Measurements from ENCODE around the gene OVCA2.
A peak's percentile ranks its signal among the peaks of the same experiment; 100 is the strongest.

The OVCA2 gene

DNA sequence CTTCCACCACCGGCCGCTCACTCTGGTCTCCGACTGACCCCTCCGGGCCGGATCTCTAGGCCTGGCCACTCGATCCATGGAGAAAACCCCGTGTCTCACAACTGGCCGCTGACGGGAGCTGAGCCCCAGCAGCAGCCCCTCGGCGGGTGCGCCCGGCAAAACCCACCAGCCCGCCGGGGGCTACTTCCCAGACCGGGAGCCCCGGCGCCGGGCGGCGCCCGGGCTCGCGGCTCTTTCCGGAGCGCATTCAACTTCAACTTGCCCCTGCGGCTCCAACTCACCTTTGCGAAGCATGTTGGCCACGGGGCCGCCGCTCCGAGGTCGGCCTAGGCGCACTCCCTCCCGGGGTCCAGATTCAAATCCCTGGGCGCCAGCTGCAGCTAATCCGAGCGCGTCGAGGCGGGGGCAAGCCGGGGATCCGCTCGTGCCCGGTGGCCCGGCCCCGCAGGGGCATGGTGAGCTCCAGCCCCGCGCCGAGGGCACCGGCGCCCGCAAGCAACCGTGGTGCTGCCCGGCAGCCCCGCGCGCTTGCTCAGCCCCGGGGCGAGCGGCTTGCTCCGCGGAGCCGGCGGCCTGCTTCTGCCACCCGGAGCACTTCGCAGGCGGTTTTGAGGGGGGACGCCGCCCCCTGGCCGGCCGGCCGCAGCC is 17.1 kb upstream of the OVCA2 start:
- Histone ChIP-seq H3K4me1 (ENCODE audit: insufficient read depth, low read length, severe bottlenecking) (peaks cover 3% of the 10 kb centered on the region), H3F3A (ENCODE audit: insufficient read depth, low read length) (no peaks in the 10 kb centered on the region), H3K27ac (ENCODE audit: low read depth, low read length, poor library complexity, severe bottlenecking) (no peak overlapping the region), H3K9me3 (ENCODE audit: low read length) (no peaks in the 10 kb centered on the region), H3K27me3 (ENCODE audit: insufficient read depth, low read length) (peaks cover 22% of the 10 kb centered on the region), H3K4me3 (ENCODE audit: low read depth, low read length, poor library complexity, severe bottlenecking) (peak overlapping the region; percentile 31), H3K4me2 (ENCODE audit: low read length) (peak overlapping the region; percentile 59; the same call in 1 of the 2 replicates), H3K79me2 (ENCODE audit: insufficient read depth, low read length) (no peaks in the 10 kb centered on the region), H3K36me3 (ENCODE audit: insufficient read depth, low read length) (no peaks in the 10 kb centered on the region), H3K9ac (ENCODE audit: low read length) (no peak overlapping the region), H4K20me1 (ENCODE audit: insufficient read depth, low read length) (no peaks in the 10 kb centered on the region), H2AFZ (ENCODE audit: low read length) (no peak overlapping the region), H3K9me2 (ENCODE audit: low read depth, low read length) (no peaks in the 10 kb centered on the region)
- TF ChIP-seq, protein P1, sequence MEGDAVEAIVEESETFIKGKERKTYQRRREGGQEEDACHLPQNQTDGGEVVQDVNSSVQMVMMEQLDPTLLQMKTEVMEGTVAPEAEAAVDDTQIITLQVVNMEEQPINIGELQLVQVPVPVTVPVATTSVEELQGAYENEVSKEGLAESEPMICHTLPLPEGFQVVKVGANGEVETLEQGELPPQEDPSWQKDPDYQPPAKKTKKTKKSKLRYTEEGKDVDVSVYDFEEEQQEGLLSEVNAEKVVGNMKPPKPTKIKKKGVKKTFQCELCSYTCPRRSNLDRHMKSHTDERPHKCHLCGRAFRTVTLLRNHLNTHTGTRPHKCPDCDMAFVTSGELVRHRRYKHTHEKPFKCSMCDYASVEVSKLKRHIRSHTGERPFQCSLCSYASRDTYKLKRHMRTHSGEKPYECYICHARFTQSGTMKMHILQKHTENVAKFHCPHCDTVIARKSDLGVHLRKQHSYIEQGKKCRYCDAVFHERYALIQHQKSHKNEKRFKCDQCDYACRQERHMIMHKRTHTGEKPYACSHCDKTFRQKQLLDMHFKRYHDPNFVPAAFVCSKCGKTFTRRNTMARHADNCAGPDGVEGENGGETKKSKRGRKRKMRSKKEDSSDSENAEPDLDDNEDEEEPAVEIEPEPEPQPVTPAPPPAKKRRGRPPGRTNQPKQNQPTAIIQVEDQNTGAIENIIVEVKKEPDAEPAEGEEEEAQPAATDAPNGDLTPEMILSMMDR (IDR thresholded peaks at IDR 0.05; ENCODE audit: low read length): no peak
- TF ChIP-seq EZH2 (IDR thresholded peaks at IDR 0.05; ENCODE audit: borderline replicate concordance, low read length): no peak

DNA sequence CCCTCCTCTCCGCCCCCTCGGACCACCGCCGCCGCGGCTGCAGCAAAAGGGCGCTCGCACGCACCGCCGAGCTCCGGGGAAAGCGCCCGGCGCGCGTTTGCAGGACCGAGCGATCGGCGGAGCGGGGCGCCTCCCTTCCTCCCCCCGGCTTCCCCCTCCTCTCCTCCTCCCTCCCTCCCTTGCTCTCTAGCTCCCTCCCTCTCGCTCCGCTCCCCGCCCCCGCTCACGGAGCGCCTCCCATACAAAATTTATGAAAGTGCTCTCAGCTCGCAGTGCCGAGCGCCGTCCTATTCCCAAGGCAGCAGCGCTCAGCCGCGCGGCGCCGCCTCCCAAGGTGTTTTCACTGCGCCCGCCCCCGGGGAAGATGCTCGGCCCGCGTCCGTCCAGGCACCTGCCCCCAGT is 16.6 kb upstream of the OVCA2 start, which contains the start of gene RTN4RL1:
RTN4RL1 (minus strand) TSS at position 115 of the 402 bp plus-strand sequence. CDS start 469 bp downstream, outside the sequence.
- no peaks in the 10 kb centered on the region for H3K36me3 ChIP-seq (ENCODE audit: insufficient read depth, low read length)
- H3K27me3 ChIP-seq (ENCODE audit: insufficient read depth, low read length): peaks cover 22% of the 10 kb centered on the region
- no peaks in the 10 kb centered on the region for H4K20me1 ChIP-seq (ENCODE audit: insufficient read depth, low read length)
- no peaks in the 10 kb centered on the region for H3F3A ChIP-seq (ENCODE audit: insufficient read depth, low read length)
- no peak within 1 kb of the TSS for H3K9ac ChIP-seq (ENCODE audit: low read length)
- no peaks in the 10 kb centered on the region for H3K9me3 ChIP-seq (ENCODE audit: low read length)
- H3K79me2 ChIP-seq (ENCODE audit: insufficient read depth, low read length): no peaks in the 10 kb centered on the region
- peak within 1 kb of the TSS; percentile 59; the same call in 1 of the 2 replicates for H3K4me2 ChIP-seq (ENCODE audit: low read length)
- no peak within 1 kb of the TSS for H2AFZ ChIP-seq (ENCODE audit: low read length)
- H3K4me3 ChIP-seq (ENCODE audit: low read depth, low read length, poor library complexity, severe bottlenecking): peak within 1 kb of the TSS; percentile 31
- H3K4me1 ChIP-seq (ENCODE audit: insufficient read depth, low read length, severe bottlenecking): peaks cover 4% of the 10 kb centered on the region
- no peak within 1 kb of the TSS for H3K27ac ChIP-seq (ENCODE audit: low read depth, low read length, poor library complexity, severe bottlenecking)
- TF ChIP-seq, protein P1 (IDR thresholded peaks at IDR 0.05; ENCODE audit: low read length): no peak
- TF ChIP-seq EZH2 (IDR thresholded peaks at IDR 0.05; ENCODE audit: borderline replicate concordance, low read length): no peak
- H3K9me2 ChIP-seq (ENCODE audit: low read depth, low read length): no peaks in the 10 kb centered on the region

DNA sequence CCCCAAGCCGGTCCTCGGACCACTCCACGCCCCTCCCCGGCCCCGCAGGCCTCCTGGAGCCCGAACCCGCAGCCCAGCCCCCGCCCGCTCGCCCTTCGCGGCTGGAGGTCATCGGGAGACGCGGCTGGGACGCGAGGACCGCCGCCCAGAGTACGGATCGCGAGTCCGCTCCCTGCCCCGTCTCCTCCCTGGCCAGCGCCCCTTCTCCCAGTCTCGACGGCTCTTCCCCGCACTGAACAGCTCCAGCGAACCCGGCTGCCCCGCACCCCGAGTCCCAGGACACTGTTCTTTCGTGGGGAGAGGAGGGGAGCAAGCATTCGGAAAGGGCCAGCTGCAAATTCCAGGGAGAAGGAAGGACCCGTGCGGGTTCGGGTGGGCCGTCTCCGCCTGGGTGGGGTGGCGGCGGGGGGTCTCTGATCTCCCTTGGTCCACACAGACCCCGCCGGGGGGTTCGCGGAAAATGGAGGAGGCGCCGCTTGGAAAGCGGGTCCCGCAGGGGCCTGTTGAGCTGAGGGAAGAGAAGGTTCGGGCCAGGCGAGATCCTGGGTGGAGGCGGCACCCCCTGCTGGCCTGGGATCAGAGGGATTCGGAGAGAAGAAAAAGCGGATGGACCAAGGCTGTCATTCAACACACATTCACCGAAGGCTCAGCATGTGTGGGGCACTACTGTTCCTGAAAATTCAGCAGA is 16.1 kb upstream of the OVCA2 start:
- Histone ChIP-seq H3F3A (ENCODE audit: insufficient read depth, low read length) (no peaks in the 10 kb centered on the region), H3K4me2 (ENCODE audit: low read length) (peak overlapping the region; percentile 59; the same call in 1 of the 2 replicates), H3K9ac (ENCODE audit: low read length) (no peak overlapping the region), H3K27ac (ENCODE audit: low read depth, low read length, poor library complexity, severe bottlenecking) (no peak overlapping the region), H3K4me3 (ENCODE audit: low read depth, low read length, poor library complexity, severe bottlenecking) (peak overlapping the region; percentile 31), H3K79me2 (ENCODE audit: insufficient read depth, low read length) (no peaks in the 10 kb centered on the region), H3K27me3 (ENCODE audit: insufficient read depth, low read length) (peaks cover 22% of the 10 kb centered on the region), H3K4me1 (ENCODE audit: insufficient read depth, low read length, severe bottlenecking) (peaks cover 6% of the 10 kb centered on the region), H3K9me3 (ENCODE audit: low read length) (no peaks in the 10 kb centered on the region), H3K9me2 (ENCODE audit: low read depth, low read length) (no peaks in the 10 kb centered on the region), H4K20me1 (ENCODE audit: insufficient read depth, low read length) (no peaks in the 10 kb centered on the region), H3K36me3 (ENCODE audit: insufficient read depth, low read length) (no peaks in the 10 kb centered on the region), H2AFZ (ENCODE audit: low read length) (no peak overlapping the region)
- TF ChIP-seq, protein P1 (IDR thresholded peaks at IDR 0.05; ENCODE audit: low read length): no peak
- no peak for TF ChIP-seq EZH2 (IDR thresholded peaks at IDR 0.05; ENCODE audit: borderline replicate concordance, low read length)

Measured in OCI-LY1 (cell line).